ENCODE measurements around the gene P4HA2. TPM values are rescaled to one million over a fixed set of nuclear protein-coding genes. Genes with fewer than 3 reads are reported as not detected.
"Not testable (repeated sequence)": the region's sequence is repeated elsewhere in the genome, so short reads cannot be mapped to it uniquely, and the experiment has no call there.

The P4HA2 gene
- total and polyA plus RNA-seq, 7 donors: 4.2 to 35.2 (median 24.8) TPM

GRCh38 chr5:132162945-132163344, 64.7 kb downstream of the P4HA2 start:
- intact Hi-C loops (cut with DNase I): no loop called here
- H3K4me3 ChIP-seq: no peak overlapping the region
- no peak for TF ChIP-seq CTCF (IDR thresholded peaks at IDR 0.05)
- no peak for TF ChIP-seq POLR2A (IDR thresholded peaks at IDR 0.05)
- no peak for TF ChIP-seq POLR2AphosphoS5 (IDR thresholded peaks at IDR 0.05)
- TF ChIP-seq EP300 (IDR thresholded peaks at IDR 0.05): no peak
- no peaks in the 10 kb centered on the region for H3K4me1 ChIP-seq
- 15 to 60% methylated on average over 1 of the region's 1 CpG for WGBS, 2 donors
- H3K36me3 ChIP-seq: no peaks in the 10 kb centered on the region
- no peaks in the 10 kb centered on the region for H3K27me3 ChIP-seq
- no peak overlapping the region for H3K27ac ChIP-seq
- H3K9me3 ChIP-seq: peaks cover 0 to 3% (median 0%) of the 10 kb centered on the region in 4 donors
- DNase-seq: no peak

GRCh38 chr5:132161574-132162326, 65.9 kb downstream of the P4HA2 start:
- H3K4me1 ChIP-seq; H3K36me3 ChIP-seq; H3K4me3 ChIP-seq; intact Hi-C loops (cut with DNase I); DNase-seq; H3K9me3 ChIP-seq; H3K27me3 ChIP-seq; H3K27ac ChIP-seq: not testable (repeated sequence)
- WGBS, 2 donors: 91 to 96% methylated on average over 4 of the region's 5 CpGs

GRCh38 chr5:132156413-132156812, 71.2 kb downstream of the P4HA2 start:
- Histone ChIP-seq H3K9me3 (peaks cover 0 to 5% (median 4%) of the 10 kb centered on the region in 4 donors), H3K27me3 (no peaks in the 10 kb centered on the region), H3K36me3 (no peaks in the 10 kb centered on the region), H3K4me1 (no peaks in the 10 kb centered on the region), H3K27ac (no peak overlapping the region), H3K4me3 (no peak overlapping the region)
- no peak for DNase-seq
- no peak for TF ChIP-seq POLR2A (IDR thresholded peaks at IDR 0.05)
- intact Hi-C loops (cut with DNase I): no loop called here
- WGBS, 2 donors: 85 to 95% methylated on average over 4 of the region's 4 CpGs

GRCh38 chr5:132150565-132150964, 77.1 kb downstream of the P4HA2 start:
- Histone ChIP-seq H3K4me3 (no peak overlapping the region), H3K27ac (no peak overlapping the region), H3K4me1 (no peaks in the 10 kb centered on the region), H3K27me3 (no peaks in the 10 kb centered on the region), H3K36me3 (no peaks in the 10 kb centered on the region), H3K9me3 (peaks cover 0 to 5% (median 4%) of the 10 kb centered on the region in 4 donors)
- WGBS, 2 donors: 19 to 75% methylated on average over 2 of the region's 2 CpGs
- TF ChIP-seq POLR2AphosphoS5 (IDR thresholded peaks at IDR 0.05): no peak
- TF ChIP-seq CTCF (IDR thresholded peaks at IDR 0.05): no peak
- TF ChIP-seq EP300 (IDR thresholded peaks at IDR 0.05): no peak
- no peak for TF ChIP-seq POLR2A (IDR thresholded peaks at IDR 0.05)
- intact Hi-C loops (cut with DNase I): no loop called here
- DNase-seq: no peak

GRCh38 chr5:132147663-132148062, 80.0 kb downstream of the P4HA2 start:
- TF ChIP-seq POLR2AphosphoS5 (IDR thresholded peaks at IDR 0.05) (no peak), POLR2A (IDR thresholded peaks at IDR 0.05) (no peak)
- H3K9me3 ChIP-seq: peaks cover 0 to 9% (median 1%) of the 10 kb centered on the region in 4 donors
- no peaks in the 10 kb centered on the region for H3K36me3 ChIP-seq
- 84 to 88% methylated on average over 3 of the region's 3 CpGs for WGBS, 2 donors
- intact Hi-C loops (cut with DNase I): no loop called here
- no peak for DNase-seq
- no peaks in the 10 kb centered on the region for H3K4me1 ChIP-seq
- H3K27ac ChIP-seq: no peak overlapping the region
- H3K4me3 ChIP-seq: no peak overlapping the region
- no peaks in the 10 kb centered on the region for H3K27me3 ChIP-seq

- H3K27me3 ChIP-seq; H3K27ac ChIP-seq; H3K4me1 ChIP-seq; H3K4me3 ChIP-seq; H3K9me3 ChIP-seq; intact Hi-C loops (cut with DNase I); H3K36me3 ChIP-seq; DNase-seq: not testable (repeated sequence)
- 92 to 96% methylated on average over 3 of the region's 3 CpGs for WGBS, 2 donors
Measured at GRCh38 chr5:132145326-132145725, 82.3 kb downstream of the P4HA2 start.

GRCh38 chr5:132143148-132143547, 84.5 kb downstream of the P4HA2 start:
- TF ChIP-seq POLR2A (IDR thresholded peaks at IDR 0.05) (no peak), CTCF (IDR thresholded peaks at IDR 0.05) (no peak), POLR2AphosphoS5 (IDR thresholded peaks at IDR 0.05) (no peak), EP300 (IDR thresholded peaks at IDR 0.05) (no peak)
- Histone ChIP-seq H3K4me1 (no peaks in the 10 kb centered on the region), H3K4me3 (no peak overlapping the region), H3K27ac (no peak overlapping the region), H3K36me3 (no peaks in the 10 kb centered on the region), H3K27me3 (no peaks in the 10 kb centered on the region), H3K9me3 (peaks cover 0 to 9% (median 2%) of the 10 kb centered on the region in 4 donors)
- 98 to 100% methylated on average over 1 of the region's 1 CpG for WGBS, 2 donors
- no peak for DNase-seq
- intact Hi-C loops (cut with DNase I): no loop called here
